COLO829 (cell line): ENCODE results near the gene WFDC12.
"Not testable (repeated sequence)": the region's sequence is repeated elsewhere in the genome, so short reads cannot be mapped to it uniquely, and the experiment has no call there.

Experiments
- DNase-seq: peaks from one replicate; pipeline ENCODE4 v3.0.0; 2012; ENCODE audit warnings: low spot score

Gene WFDC12, protein sequence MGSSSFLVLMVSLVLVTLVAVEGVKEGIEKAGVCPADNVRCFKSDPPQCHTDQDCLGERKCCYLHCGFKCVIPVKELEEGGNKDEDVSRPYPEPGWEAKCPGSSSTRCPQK

DNA sequence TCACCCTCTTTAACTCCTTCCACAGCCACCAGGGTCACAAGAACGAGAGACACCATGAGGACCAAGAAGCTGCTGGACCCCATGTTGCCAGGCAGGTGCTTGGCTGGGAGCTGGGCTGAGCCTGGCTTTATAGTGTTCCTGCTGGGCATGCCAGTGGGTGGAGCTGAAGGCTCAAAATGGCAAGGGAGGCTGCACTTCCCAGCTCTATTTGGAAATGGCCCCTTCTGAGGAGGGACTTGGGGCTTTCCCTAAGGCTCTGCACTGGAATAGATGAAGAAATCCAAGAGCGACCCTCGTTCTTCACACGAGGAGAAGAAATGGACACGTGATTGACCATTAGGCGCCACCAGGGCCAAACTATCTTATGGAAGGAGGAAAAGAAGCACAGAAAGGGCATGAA, at the start of gene WFDC12:
WFDC12 (minus strand) TSS at position 101 of the 400 bp plus-strand sequence; CDS start at position 83, 18 bp downstream.
- DNase-seq = no peak

DNA sequence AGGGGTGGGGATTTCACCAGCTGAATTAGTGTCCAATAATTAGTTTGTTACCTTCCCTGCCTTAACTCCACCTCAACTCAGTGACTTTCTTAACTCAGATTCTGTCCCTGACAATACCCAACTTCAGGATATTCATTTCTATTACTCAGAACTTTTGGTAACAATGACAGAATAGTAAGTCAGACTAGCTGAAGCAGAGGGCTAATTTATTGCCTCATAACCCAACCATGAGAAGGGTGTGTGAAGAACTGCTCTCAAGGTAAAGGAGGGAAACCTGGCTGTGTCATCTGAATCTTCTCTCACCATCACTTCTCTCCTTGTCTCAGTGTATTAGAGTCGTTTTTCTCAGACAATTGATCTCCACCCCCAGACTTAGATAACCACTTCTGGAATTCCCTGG, 49.3 kb upstream of the WFDC12 start:
- no peak for DNase-seq

DNA sequence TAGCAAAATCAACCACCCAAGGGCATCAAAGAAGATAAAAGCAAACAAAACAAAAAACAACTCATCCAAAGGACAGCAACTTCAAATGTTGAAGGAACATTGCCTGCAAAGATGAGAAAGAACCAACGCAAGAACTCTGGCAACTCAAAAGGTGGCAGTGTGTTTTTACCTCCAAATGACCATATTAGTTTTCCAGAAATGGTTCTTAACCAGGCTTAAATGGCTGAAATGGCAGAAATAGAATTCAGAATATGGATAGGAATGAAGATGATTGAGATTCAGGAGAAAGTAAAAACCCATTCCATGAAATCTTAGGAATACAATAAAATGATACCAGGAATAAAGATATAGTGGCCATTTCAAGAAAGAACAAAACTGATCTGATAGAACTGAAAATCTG, 40.6 kb upstream of the WFDC12 start:
- no peak for DNase-seq

DNA sequence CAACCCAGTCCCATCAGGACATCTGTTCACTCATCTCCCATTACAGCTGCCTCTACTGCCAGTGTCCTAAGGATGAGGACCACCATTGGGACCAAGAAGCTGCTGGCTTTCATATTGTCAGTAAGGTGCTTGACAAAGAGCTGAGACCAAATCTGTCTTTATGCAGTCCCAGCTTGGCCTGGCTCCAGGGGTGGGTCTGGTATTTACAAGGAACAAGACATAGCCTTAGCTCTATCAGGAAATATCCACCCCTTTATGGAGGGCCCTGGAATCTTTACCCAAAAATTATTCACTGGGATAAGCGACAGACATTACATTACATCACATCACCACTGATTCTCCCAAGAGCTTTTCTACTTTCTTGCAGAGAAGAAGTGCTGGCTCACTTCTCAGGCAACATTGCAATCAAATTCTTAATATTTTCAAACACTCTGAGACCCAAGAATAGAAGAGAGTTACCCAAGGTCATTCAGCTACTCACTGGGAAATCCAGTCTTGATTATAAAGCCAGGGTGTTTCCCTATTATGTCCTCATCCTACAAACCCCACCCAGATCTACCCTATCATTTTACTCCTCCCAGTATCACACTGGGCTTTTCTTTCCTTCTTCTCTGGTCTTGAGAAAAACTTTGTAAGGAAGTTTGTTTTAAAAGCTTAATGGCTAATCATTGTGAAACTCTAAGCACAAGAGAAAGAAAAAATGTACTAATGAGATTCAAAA, 39.0 kb upstream of the WFDC12 start:
- no peak for DNase-seq

DNA sequence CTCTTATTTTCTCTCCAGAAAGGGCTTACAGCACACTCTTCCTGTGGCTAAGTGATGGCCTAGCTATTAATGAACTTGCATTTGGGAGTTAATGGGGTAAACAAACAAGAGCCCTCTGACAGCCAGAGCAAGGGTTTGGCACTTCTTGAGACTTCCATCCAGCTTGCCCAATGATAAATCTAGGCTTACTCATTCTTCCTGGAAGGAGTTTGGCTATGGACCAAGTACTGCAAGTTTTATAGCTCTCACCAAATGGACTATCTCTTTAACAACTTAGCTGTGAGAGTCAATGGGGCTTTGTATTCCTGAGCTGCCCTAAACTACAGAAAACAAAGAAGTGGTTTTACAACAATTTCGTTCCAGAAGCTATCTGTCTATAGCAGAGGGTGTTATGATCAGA, 33.7 kb upstream of the WFDC12 start:
- DNase-seq = peak; percentile 96

DNA sequence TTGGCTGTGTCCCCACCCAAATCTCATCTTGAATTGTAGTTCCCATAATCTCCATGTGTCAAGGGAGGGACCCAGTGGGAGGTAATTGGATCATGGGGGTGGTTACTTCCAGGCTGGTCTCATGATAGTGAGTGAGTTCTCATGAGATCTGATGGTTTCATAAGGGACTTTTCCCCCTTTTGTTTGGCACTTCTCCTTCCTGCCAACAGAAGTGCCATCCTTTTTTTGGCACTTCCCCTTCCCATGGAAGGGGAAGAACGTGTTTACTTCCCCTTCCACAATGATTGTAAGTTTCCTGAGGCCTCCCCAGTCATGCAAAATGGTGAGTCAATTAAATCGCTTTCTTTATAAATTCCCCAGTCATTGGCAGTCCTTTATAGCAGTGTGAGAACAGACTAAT, 32.4 kb upstream of the WFDC12 start:
- no peak for DNase-seq

DNA sequence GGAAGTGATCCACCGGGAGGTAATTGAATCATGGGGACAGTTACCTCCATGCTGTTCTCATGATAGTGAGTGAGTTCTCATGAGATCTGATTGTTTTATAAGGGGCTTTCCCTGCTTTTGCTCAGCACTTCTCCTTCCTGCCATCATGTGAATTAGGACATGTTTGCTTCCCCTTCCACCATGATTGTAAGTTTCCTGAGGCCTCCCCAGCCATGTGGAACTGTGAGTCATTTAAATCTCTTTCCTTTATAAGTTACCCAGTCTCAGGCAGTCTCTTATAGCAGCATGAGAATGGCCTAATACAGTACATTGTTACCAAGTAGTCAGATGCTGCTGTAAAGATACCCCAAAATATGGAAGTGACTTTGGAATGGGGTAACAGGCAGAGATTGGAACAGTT, 30.5 kb upstream of the WFDC12 start:
- not testable (repeated sequence) for DNase-seq

DNA sequence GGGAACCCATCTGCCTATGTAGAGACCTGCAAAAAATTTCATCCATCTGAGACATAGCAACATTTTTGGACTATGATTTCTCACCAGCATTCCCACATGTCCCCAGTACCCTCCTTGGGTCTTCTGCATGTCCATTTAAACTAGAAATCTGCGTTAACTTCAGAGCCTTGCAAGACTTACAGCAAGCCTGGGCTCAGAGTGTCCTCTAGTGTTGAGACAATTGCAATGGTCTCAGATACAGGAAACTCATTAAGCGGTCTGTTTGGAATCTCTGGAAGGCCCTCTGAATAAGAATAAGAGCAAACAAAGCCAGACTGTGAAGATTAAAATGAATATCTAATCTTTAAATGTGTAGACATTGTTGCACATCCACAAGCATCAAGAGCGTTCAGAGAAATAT, 29.9 kb upstream of the WFDC12 start:
- DNase-seq = no peak

DNA sequence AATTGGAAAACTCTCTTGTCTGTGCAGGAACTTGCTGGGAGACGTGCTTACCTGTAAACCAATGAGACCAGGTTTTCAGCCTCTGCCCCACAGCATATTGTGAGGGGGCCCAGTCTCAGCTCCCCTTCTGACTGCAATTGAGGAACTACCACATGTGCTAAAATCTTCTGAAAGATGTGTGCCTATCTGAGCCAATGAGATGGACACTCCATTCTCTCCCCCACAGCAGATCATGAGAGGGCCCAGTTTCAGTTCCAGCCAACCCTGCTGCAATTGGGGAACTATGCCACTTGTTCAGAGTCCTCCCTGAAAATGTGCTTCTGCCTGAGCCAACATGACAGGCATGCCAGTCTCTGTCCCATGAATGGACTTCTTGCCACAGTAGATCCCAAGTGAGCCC, 29.5 kb upstream of the WFDC12 start:
- no peak for DNase-seq

DNA sequence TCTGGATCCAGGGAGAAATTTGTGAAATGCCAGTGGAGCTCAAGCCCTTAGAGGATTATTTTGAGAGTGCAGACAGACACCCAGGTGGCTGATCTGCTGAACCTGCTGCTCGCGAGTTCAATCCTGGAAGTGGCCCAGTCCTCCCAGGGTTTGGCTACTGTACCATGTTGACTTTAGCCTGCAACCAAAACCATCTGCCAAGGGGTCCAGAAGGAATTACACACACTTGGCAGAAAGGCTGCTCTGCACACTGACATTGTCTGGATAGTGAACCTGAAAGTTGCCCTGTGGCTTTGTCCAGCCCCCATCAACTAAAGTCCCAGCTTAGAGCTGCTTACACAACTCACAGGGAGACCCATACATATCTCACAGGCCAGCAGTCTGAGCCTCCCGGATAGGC, 28.9 kb upstream of the WFDC12 start:
- DNase-seq = no peak

DNA sequence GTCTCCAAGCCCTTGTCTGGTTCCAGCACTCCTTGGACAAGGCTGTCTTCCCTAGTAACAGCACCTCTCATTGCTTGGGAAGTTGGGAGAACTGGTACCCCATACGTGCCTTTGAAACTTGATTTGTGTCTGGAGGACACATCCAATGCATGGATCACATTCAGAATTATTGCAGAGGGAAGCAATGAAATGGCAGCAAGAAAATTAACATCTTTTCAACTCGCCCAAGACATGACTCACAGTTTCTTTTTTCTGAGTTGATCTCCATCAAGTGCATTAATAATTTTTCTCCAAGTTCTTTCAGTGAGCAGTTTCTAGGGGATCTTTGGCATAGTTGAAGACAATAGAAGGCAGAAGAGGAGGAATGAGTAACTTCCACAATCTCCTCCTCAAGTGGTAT, 28.1 kb upstream of the WFDC12 start:
- no peak for DNase-seq

DNA sequence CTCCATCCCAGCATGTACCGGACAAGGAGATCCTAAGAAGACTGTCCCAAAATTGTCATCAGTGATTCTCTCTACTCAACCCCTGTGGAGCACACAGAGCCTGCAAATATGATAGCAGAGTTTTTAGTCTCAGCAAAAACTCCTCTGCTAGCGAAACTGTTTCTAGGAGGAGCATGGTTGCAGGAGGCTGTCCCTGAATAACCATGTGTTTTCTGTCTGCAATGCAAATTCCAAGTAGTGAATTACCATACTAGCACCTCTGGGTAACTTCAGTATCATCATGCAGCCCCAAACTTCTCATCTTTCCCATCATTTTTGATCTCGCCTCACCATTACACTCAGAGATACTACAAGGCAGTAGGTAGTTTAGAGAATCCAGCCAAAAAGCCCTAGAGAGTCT, 24.8 kb upstream of the WFDC12 start:
- DNase-seq = no peak

DNA sequence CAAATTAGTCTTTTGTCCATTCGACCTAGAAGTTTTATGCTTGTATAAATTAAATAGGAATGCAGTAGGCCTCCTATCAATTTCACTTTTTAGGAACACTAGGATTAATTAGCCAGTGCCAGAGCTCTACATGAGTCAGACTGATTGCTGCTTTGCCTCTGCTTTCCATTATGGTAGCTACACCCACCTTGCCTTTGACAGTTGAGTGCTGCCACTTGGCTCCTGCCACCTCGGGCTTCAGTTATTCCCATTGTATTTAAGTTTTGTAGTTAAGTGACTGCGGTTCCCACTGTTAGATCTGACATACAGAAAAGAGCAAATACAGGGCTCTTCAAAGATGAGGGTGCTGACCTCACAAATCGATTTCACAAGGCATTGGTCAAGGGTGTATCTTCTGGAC, 16.6 kb upstream of the WFDC12 start:
- no peak for DNase-seq

DNA sequence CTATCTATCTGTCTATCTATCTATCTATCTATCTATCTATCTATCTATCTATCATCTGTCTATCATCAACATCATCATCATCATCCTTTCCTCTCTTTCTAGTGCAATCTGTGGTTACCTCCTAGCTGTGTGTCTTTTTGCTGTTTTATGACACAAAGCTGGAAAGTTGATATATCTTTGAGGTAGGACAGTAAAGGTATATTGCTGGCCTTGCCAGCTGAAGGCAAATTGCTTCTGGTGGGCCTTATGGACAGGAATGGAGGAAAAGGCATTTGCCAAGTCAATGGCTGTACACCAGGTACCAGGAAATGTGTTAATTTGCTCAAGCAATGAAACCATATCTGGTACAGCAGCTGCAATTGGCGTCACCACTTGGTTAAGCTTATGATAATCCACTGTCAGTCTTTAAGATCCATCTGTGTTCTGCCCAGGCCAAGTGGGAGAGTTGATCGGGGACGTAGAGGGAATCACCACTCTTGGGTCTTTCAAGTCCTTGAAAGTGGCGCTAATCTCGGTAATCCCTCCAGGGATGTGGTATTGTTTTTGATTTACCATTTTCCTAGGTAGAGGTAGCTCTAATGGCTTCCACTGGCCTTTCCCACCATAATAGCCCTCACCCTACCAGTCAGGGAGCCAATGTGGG, 15.6 kb upstream of the WFDC12 start:
- DNase-seq = not testable (repeated sequence)

DNA sequence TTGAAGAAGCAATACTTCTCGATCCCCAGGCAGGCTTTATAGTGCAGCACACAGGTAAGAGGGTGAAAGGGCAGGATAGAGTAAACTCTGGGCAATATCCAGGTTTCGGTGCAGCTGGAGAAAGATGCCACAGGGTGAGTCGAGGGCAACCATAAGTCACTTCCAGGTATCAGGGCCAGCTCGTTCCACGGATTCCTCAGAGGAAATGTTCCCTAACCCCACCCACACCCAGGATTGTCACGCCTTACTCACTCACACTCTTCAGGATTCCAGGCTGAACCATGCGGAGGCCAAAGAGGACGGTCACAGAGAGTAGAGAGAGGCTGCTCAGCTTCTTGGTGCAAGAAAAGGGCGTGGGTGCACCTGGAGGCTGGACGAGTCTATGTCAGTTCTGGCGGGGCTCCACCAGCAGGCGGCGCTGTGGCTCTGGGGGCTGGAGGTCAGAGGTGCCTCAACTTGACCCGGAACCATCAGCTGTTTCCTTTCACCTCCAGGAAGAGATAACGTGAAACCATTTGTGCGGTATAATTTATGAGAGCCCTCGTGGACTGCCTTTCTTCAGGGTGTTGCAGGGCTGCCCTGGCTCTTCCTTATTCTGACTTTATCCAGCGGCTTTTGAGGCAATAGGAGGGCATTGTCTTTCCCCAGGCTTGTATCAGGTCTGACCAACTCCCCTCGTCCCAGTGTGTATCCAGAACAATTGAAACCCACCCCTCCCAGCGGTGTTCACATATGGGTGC, 14.5 kb upstream of the WFDC12 start:
- DNase-seq = peak; percentile 64

DNA sequence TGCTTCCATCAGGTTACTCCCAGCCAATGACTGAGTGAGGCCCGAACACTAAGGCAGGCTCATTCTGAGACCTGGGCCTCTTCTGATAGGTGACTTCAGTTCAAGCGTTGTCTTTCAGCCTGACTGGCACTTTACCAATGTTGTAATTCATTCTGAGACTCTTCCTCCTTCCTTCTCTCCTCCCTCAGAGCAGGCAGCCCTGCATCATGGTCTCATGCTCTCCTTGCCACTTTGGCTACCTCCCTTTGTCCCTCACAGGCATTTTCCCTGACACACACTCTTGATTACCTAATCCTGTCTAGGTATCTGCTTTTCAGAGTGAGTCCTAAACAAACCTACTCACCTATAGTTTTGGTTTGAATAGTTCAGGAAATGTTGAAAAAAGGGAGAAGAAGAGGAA, 12.6 kb upstream of the WFDC12 start:
- no peak for DNase-seq

DNA sequence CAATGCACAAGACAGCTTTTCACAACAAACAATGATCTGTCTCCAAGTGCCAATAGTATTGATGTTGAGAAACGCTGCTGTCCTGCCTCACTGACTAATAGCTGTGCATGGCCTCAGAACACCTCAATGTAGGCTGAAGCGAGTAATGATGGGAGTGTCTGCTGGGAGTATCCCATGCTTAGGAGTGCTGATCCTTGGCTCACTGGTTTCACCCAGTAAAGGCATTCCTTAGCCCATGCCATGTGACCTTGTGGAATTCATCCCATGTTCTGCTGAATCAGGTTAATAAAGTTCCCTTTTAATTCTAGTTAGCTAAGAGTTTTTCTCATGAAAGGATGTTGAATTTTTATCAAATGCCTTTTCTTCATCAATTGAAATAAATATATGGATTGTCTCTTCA, 3.8 kb upstream of the WFDC12 start:
- no peak for DNase-seq

DNA sequence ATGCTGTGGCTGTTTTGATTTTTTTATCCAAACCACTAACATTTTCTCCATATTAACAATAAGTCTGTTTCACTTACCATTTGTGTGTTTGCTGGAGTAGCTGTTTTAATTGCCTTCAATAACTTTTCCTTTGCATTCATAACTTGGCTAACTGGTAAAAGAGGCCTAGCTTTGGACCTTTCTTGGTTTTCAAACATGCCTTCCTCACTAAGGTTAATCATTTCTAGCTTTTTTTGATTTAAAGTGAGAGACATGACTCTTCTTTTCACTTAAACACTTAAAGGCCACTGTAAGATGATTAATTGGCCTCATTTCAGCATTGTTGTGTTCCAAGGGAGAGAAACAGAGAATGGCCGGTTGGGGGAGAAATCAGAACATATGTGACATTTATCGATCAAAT, 2.9 kb downstream of the WFDC12 start:
- no peak for DNase-seq

DNA sequence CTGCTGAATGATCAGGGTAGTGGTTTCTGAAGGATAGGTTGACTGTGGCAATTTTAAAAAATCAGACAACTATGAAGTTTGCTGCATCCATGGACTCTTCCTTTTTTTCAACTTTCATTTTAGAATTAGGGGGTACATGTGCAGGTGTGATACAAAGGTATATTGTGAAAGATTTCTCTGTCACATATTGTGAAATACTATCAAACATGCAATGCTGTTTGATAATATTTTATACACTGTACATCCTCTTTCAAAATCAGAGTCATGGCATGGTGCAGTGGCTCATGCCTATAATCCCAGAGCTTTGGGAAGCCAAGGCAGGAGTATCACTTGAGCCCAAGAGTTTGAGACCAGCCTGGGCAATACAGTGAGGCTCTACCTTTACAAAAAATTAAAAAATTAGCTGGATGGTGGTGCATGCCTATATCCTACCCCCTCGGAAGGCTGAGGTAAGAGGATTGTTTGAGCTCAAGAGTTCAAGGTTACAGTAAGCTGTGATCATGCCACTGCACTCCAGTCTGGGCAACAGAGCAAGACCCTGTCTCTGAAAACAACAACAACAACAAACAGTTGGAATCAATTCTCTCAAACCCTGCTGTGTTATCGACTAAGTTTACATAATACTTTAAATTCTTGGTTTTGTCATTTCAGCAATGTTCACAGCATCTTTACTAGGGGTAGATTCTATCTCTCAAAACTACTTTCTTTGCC, 4.6 kb downstream of the WFDC12 start:
- DNase-seq = no peak

DNA sequence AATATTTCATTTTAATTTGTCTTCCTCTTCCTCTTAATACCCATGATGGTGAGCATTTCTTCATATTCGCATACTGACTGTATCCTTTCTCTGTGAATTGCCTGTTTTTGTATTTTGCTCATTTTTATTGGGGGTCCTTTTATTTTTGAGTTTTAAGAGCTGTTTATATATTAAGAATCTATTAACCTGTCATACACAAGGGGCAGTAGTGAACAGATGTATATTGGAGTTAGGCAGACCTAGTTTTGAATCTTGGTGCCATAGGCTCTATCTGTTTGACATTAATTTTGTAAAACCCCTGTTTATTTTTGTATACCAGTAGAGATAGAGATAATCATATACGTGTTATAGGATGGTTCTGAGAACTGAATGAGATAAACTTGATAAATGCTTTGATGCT, 6.2 kb downstream of the WFDC12 start:
- no peak for DNase-seq

DNA sequence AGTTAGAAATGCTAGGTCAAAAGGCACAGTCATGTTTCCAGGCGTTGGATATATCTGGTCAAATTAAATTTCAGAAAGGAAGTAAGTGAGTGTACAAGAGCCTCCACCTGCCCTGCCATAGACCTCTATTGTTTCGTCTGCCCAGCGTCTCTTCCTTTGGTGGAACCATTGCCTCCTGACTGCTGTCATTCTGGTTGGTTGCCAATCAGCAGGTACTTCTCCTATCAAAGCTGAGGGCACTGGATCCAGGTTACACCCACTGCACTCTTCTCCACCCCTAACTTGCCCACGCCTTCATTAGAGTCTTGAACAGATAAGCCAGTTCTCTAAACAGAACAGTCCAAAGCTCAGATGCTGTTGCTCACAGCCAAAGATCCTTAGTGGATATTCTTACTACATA, 6.7 kb downstream of the WFDC12 start:
- no peak for DNase-seq

DNA sequence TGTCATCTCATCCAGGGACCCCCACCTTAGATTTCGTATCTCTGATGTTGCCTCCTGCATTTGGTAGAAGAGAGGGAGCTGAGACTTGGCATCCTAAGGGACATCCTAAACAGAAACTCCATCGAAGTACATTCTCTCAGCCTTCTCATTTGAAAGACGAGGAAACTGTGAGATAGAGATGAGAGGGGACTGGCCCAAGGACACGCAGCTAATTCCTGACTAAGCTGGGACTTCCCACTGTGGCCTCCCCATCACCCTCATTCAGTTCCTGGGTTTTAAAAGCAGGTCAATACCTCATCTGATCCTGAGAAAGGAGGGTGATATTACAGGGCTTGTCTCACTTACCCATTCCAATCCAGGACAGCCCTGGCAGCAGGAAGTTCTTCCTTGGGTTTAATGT, 8.4 kb downstream of the WFDC12 start:
- DNase-seq = no peak

DNA sequence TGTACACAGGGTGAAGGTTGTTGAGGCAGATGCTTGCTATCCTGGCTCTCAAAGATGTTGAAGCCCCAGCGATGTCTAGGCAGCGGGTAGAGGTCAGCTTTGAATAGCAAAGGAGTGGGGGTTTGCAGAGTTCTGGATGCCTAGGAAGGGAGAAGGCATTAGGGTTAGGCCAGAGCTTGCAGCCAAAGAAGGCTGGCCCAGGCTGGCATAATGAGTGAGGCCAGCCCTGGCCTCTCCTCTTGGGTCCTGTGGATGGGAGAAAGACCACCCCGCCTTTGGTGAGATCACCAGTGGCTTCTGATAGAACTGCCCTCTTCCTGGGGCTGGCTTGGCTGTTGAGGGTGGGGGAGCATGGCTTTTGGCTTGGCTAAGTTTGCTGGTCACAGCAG, 8.9 kb downstream of the WFDC12 start:
- DNase-seq = no peak
